Measurements from ENCODE around the gene ADAM30. TPM values are rescaled to one million over a fixed set of nuclear protein-coding genes. Genes with fewer than 3 reads are reported as not detected.

ADAM30 gene
- total RNA-seq, 1 donor from 2014 or later = not detected

Other genes starting within 250 kb of the ADAM30 start
- gene ZNF697, start 248.2 kb downstream of the ADAM30 start, total RNA-seq = 16.8 and 21.9 TPM in 2 replicates
- 0.63 and 0.64 TPM in 2 replicates for gene PHGDH, start 184.6 kb downstream of the ADAM30 start, total RNA-seq
- gene HMGCS2, start 127.6 kb downstream of the ADAM30 start, total RNA-seq = not detected in 2 replicates
- not detected in 2 replicates for gene REG4, start 85.1 kb downstream of the ADAM30 start, total RNA-seq
- 22.5 and 23.1 TPM in 2 replicates for gene NOTCH2, start 173.1 kb upstream of the ADAM30 start, total RNA-seq

All from dermis microvascular lymphatic vessel endothelial cell (primary cell).